GM18508 (cell line): ENCODE data around the gene CNTNAP4.

Experiments used
- ATAC-seq: cut with Tn5 transposase; IDR thresholded peaks from one replicate; pipeline ENCODE4 v1.9.1; 2021; ENCODE audit warnings: moderate number of reproducible peaks; ENCODE audit not compliant: insufficient read depth, unreplicated experiment

Gene CNTNAP4

GRCh38 chr16:76276745-76277438 lies at the start of gene CNTNAP4:
TSS of gene CNTNAP4 (plus strand) at chr16:76277401. CDS start at chr16:76277663, 262 bp downstream.
- ATAC-seq, result no peak

- ATAC-seq, result no peak
Observed at GRCh38 chr16:76228546-76229146, 48.6 kb upstream of the CNTNAP4 start.

GRCh38 chr16:76232704-76233103 lies 44.5 kb upstream of the CNTNAP4 start:
- no peak for ATAC-seq

GRCh38 chr16:76235025-76235424 lies 42.2 kb upstream of the CNTNAP4 start:
- no peak for ATAC-seq

- no peak for ATAC-seq
Observed at GRCh38 chr16:76235426-76235825, 41.8 kb upstream of the CNTNAP4 start.

- ATAC-seq, result no peak
Observed at GRCh38 chr16:76237471-76237870, 39.7 kb upstream of the CNTNAP4 start.

- no peak for ATAC-seq
Observed at GRCh38 chr16:76241755-76242154, 35.4 kb upstream of the CNTNAP4 start.

GRCh38 chr16:76243620-76244019 lies 33.6 kb upstream of the CNTNAP4 start:
- no peak for ATAC-seq

GRCh38 chr16:76246587-76246986 lies 30.6 kb upstream of the CNTNAP4 start:
- no peak for ATAC-seq

- peak; percentile 68 for ATAC-seq
Observed at GRCh38 chr16:76265434-76266045, 11.7 kb upstream of the CNTNAP4 start.

- ATAC-seq, result no peak
Observed at GRCh38 chr16:76268824-76269223, 8.4 kb upstream of the CNTNAP4 start.

GRCh38 chr16:76277460-76278030 lies 344 bp downstream of the CNTNAP4 start:
- ATAC-seq, result no peak

- ATAC-seq, result no peak
Observed at GRCh38 chr16:76278086-76278485, 885 bp downstream of the CNTNAP4 start.

GRCh38 chr16:76278980-76279379 lies 1.8 kb downstream of the CNTNAP4 start:
- ATAC-seq, result no peak

- ATAC-seq, result no peak
Observed at GRCh38 chr16:76280421-76281215, 3.4 kb downstream of the CNTNAP4 start.

GRCh38 chr16:76287466-76287865 lies 10.3 kb downstream of the CNTNAP4 start:
- ATAC-seq, result no peak

GRCh38 chr16:76292218-76292617 lies 15.0 kb downstream of the CNTNAP4 start:
- ATAC-seq, result no peak

- no peak for ATAC-seq
Observed at GRCh38 chr16:76293980-76294379, 16.8 kb downstream of the CNTNAP4 start.

- ATAC-seq, result no peak
Observed at GRCh38 chr16:76294396-76295214, 17.4 kb downstream of the CNTNAP4 start.

- no peak for ATAC-seq
Observed at GRCh38 chr16:76297941-76298340, 20.7 kb downstream of the CNTNAP4 start.
